Hepatocyte (in vitro differentiated cells): ENCODE results near the gene PGPEP1. TPM values are rescaled to one million over a fixed set of nuclear protein-coding genes. Genes with fewer than 3 reads are reported as not detected.
A peak's percentile ranks its signal among the peaks of the same experiment; 100 is the strongest.
"Not testable (repeated sequence)": the region's sequence is repeated elsewhere in the genome, so short reads cannot be mapped to it uniquely, and the experiment has no call there.

Experiments
- DNase-seq: peaks from one replicate; pipeline ENCODE4 v3.0.0-alpha.2; 2016; ENCODE audit warnings: low spot score
- H2AFZ ChIP-seq: fragments of 200-600 bp; sonication (generic); 2 replicates; pipeline ENCODE4 v1.6.0; 2016; ENCODE audit warnings: antibody characterized with exemption, mild to moderate bottlenecking
- H3K27ac ChIP-seq: fragments of 200-600 bp; sonication (generic); 2 replicates; pipeline ENCODE4 v1.5.1; 2016; ENCODE audit warnings: mild to moderate bottlenecking
- H3K27me3 ChIP-seq: fragments of 200-600 bp; sonication (generic); 2 replicates; pipeline ENCODE4 v1.6.1; 2016
- H3K36me3 ChIP-seq: fragments of 200-600 bp; sonication (generic); replicated peaks from 2 replicates; pipeline ENCODE4 v1.5.1; 2016; ENCODE audit warnings: low read depth; ENCODE audit not compliant: insufficient read depth
- H3K4me1 ChIP-seq: fragments of 200-600 bp; sonication (generic); 2 replicates; pipeline ENCODE4 v1.5.1; 2016; ENCODE audit warnings: mild to moderate bottlenecking, moderate library complexity; ENCODE audit not compliant: insufficient read depth
- H3K4me2 ChIP-seq: fragments of 200-600 bp; sonication (generic); 2 replicates; pipeline ENCODE4 v1.6.0; 2016
- H3K4me3 ChIP-seq: fragments of 200-600 bp; sonication (generic); 2 replicates; pipeline ENCODE4 v1.5.1; 2016; ENCODE audit warnings: mild to moderate bottlenecking
- H3K79me2 ChIP-seq: fragments of 200-600 bp; sonication (generic); 2 replicates; pipeline ENCODE4 v1.6.0; 2017; ENCODE audit warnings: mild to moderate bottlenecking
- H3K9me2 ChIP-seq: fragments of 200-600 bp; sonication (generic); replicated peaks from 2 replicates; pipeline ENCODE4 v1.6.0; 2017; ENCODE audit warnings: mild to moderate bottlenecking; ENCODE audit not compliant: insufficient read depth
- H3K9me3 ChIP-seq: fragments of 200-600 bp; sonication (generic); 2 replicates; pipeline ENCODE4 v1.5.1; 2016; ENCODE audit warnings: low read depth, mild to moderate bottlenecking
- H4K20me1 ChIP-seq: fragments of 200-600 bp; sonication (generic); 2 replicates; pipeline ENCODE4 v1.6.0; 2016; ENCODE audit warnings: mild to moderate bottlenecking; ENCODE audit not compliant: insufficient read depth, poor library complexity, severe bottlenecking
- CTCF ChIP-seq: fragments of 200-600 bp; sonication (generic); IDR thresholded peaks from 2 replicates; pipeline ENCODE4 v1.5.1; 2016; ENCODE audit warnings: antibody characterized with exemption, mild to moderate bottlenecking; ENCODE audit not compliant: poor library complexity
- EZH2 ChIP-seq: fragments of 200-600 bp; sonication (generic); IDR thresholded peaks from 2 replicates; pipeline ENCODE4 v1.6.1; 2016; ENCODE audit warnings: antibody characterized with exemption, mild to moderate bottlenecking, borderline replicate concordance
- EZH2phosphoT487 ChIP-seq: fragments of 200-600 bp; sonication (generic); IDR thresholded peaks from one replicate; pipeline ENCODE4 v1.6.1; 2018; ENCODE audit warnings: antibody characterized with exemption, mild to moderate bottlenecking, low read depth, moderate library complexity; ENCODE audit not compliant: unreplicated experiment, severe bottlenecking
- WGBS: methylation state at CpG from one replicate; pipeline ENCODE4 v1.1.6; 2016; ENCODE audit warnings: low lambda C conversion rate; ENCODE audit errors: missing lambda C conversion rate; 5-methylcytosine and 5-hydroxymethylcytosine counted together
- polyA plus RNA-seq: library from polyadenylated mRNA; unstranded; fragments of >200 nt; fragmentation: Nextera tagmentation; extraction: Ambion mirVana; gene quantifications from 2 replicates; pipeline ENCODE4 v1.2.1, GENCODE V29; 2016
- total RNA-seq: library from RNA; depleted of rRNA; stranded (reverse); fragments of >200 nt; gene quantifications from 2 replicates; pipeline ENCODE4 v1.2.3, GENCODE V29; 2014

The PGPEP1 gene
- total and polyA plus RNA-seq, 2 experiments from 2014 or later = 26.8 to 36.1 TPM

- no peaks in the 10 kb centered on the region for H3K36me3 ChIP-seq
- TF ChIP-seq CTCF = no peak
- no peak for TF ChIP-seq EZH2
- no peak for TF ChIP-seq EZH2phosphoT487
- no peak overlapping the region for H3K4me2 ChIP-seq
- no peaks in the 10 kb centered on the region for H3K79me2 ChIP-seq
- no peak overlapping the region for H3K4me3 ChIP-seq
- H3K27ac ChIP-seq = no peak overlapping the region
- DNase-seq = no peak
- no peaks in the 10 kb centered on the region for H3K27me3 ChIP-seq
- H3K4me1 ChIP-seq = peaks cover 17% of the 10 kb centered on the region
- WGBS = 66% methylated on average over 6 of the region's 6 CpGs
- H3K9me2 ChIP-seq = no peaks in the 10 kb centered on the region
- no peaks in the 10 kb centered on the region for H3K9me3 ChIP-seq
- no peaks in the 10 kb centered on the region for H4K20me1 ChIP-seq
- H2AFZ ChIP-seq = no peak overlapping the region
These were observed 58.6 kb downstream of the PGPEP1 start for GRCh38 chr19:18399008-18399407.

- Histone ChIP-seq H3K4me3 (no peak overlapping the region), H3K27me3 (no peaks in the 10 kb centered on the region), H3K9me3 (no peaks in the 10 kb centered on the region), H3K4me1 (peaks cover 17% of the 10 kb centered on the region), H3K27ac (peak overlapping the region; percentile 90), H3K4me2 (peak overlapping the region; percentile 69), H4K20me1 (no peaks in the 10 kb centered on the region), H3K36me3 (no peaks in the 10 kb centered on the region), H3K79me2 (peaks cover 3% of the 10 kb centered on the region), H3K9me2 (no peaks in the 10 kb centered on the region), H2AFZ (no peak overlapping the region)
- 50% methylated on average over 7 of the region's 7 CpGs for WGBS
- peak; percentile 90 for DNase-seq
- TF ChIP-seq EZH2phosphoT487 = no peak
- no peak for TF ChIP-seq EZH2
- peak; percentile 53 for TF ChIP-seq CTCF
These were observed 61.2 kb downstream of the PGPEP1 start for GRCh38 chr19:18401580-18402112.

DNA sequence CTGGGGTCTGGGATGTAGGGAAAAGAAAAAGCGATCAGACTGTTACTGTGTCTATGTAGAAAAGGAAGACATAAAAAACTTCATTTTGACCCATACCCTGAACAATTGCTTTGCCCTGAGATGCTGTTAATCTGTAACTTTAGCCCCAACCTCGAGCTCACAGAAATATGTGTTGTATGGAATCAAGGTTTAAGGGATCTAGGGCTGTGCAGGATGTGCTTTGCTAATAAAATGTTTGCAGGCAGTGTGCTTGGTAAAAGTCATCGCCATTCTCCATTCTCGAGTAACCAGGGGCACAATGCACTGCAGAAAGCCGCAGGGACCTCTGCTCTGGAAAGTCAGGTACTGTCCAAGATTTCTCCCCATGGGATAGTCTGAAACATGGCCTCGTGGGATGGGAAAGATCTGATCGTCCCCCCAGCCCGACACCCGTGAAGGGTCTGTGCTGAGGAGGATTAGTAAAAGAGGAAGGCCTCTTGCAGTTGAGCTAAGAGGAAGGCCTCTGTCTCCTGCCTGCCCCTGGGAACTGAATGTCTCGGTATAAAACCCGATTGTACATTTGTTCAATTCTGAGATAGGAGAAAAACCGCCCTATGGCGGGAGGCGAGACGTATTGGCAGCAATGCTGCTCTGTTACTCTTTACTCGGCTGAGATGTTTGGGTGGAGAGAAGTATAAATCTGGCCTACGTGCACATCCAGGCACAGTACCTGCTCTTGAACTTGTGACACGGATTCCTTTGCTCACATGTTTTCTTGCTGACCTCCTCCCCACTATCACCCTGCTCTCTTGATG, 62.3 kb downstream of the PGPEP1 start:
- H3K79me2 ChIP-seq, H2AFZ ChIP-seq, DNase-seq, H3K4me3 ChIP-seq, H3K9me3 ChIP-seq, H4K20me1 ChIP-seq, H3K36me3 ChIP-seq, H3K9me2 ChIP-seq, H3K27me3 ChIP-seq: not testable (repeated sequence)
- peaks cover 15% of the 10 kb centered on the region for H3K4me1 ChIP-seq
- WGBS = 59% methylated on average over 18 of the region's 18 CpGs
- peak overlapping the region; percentile 69 for H3K4me2 ChIP-seq
- H3K27ac ChIP-seq = peak overlapping the region; percentile 90

DNA sequence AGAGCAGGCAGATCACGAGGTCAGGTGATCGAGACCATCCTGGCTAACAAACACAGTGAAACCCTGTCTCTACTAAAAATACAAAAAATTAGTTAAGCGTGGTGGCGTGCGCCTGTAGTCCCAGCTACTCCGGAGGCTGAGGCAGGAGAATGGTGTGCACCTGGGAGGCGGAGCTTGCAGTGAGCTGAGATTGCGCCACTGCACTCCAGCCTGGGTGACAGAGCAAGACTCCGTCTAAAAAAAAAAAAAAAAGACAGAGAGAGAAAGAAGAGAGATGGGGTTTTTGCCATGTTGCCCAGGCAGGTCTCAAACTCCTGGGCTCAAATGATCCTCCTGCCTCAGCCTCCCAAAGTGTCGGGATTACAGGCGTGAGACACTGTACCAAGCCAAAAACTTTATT, 65.4 kb downstream of the PGPEP1 start:
- WGBS = 93% methylated on average over 10 of the region's 11 CpGs
- H3K9me3 ChIP-seq, H3K4me2 ChIP-seq: not testable (repeated sequence)

More for the DNA sequence above, 65.4 kb downstream of the PGPEP1 start:
- not testable (repeated sequence) for H3K27ac ChIP-seq, H3K79me2 ChIP-seq, H4K20me1 ChIP-seq, H3K27me3 ChIP-seq, H3K4me3 ChIP-seq, DNase-seq, H3K36me3 ChIP-seq, H2AFZ ChIP-seq, H3K9me2 ChIP-seq
- peaks cover 17% of the 10 kb centered on the region for H3K4me1 ChIP-seq
